WTC11 (cell line): ENCODE results near the gene SNX32. TPM values are rescaled to one million over a fixed set of nuclear protein-coding genes. Genes with fewer than 3 reads are reported as not detected.

ENCODE experiments used
- ATAC-seq: fragments of 200-7000 bp; cut with Tn5 transposase; 2 replicates; pipeline ENCODE4 v1.10.0; 2021; ENCODE audit warnings: mild to moderate bottlenecking, moderate library complexity
- CTCF ChIA-PET: fragments of 300-600 bp; sonication (Branson Sonifier 250); formaldehyde crosslinking; loops from one replicate; lab custom pipeline; 2021; ENCODE audit warnings: antibody characterized with exemption; lab: Charles Lee
- POLR2A ChIA-PET: fragments of 350-600 bp; sonication (Branson Sonifier 250); formaldehyde crosslinking; loops from one replicate; lab custom pipeline; 2021; ENCODE audit warnings: antibody characterized with exemption; lab: Charles Lee
- DNase-seq: peaks from one replicate; pipeline ENCODE4 v3.0.0; 2021; ENCODE audit warnings: low spot score
- H3K27ac Mint-ChIP-seq: 2 replicates; pipeline ENCODE4 v1.8.0; 2021; ENCODE audit warnings: mixed read lengths
- H3K27me3 Mint-ChIP-seq: 2 replicates; pipeline ENCODE4 v1.8.0; 2021; ENCODE audit warnings: low read depth, mild to moderate bottlenecking, moderate library complexity, mixed read lengths
- H3K36me3 Mint-ChIP-seq: 2 replicates; pipeline ENCODE4 v1.8.0; 2021; ENCODE audit warnings: mixed read lengths
- H3K4me1 Mint-ChIP-seq: 2 replicates; pipeline ENCODE4 v1.8.0; 2022; ENCODE audit warnings: mixed read lengths
- H3K4me3 Mint-ChIP-seq: 2 replicates; pipeline ENCODE4 v1.8.0; 2021; ENCODE audit warnings: mild to moderate bottlenecking, moderate library complexity, mixed read lengths
- H3K9me3 Mint-ChIP-seq: 2 replicates; pipeline ENCODE4 v1.8.0; 2021; ENCODE audit warnings: mixed read lengths
- ATF1 ChIP-seq: sonication (generic); formaldehyde crosslinking; IDR thresholded peaks from 2 replicates; pipeline ENCODE4 v1.8.1; 2023; ENCODE audit warnings: mild to moderate bottlenecking, moderate library complexity, missing genetic modification reagents
- ATF2 ChIP-seq: sonication (generic); formaldehyde crosslinking; IDR thresholded peaks from 2 replicates; pipeline ENCODE4 v1.8.1; 2022; ENCODE audit warnings: low read depth, missing genetic modification reagents, borderline replicate concordance
- CBFB ChIP-seq: sonication (generic); formaldehyde crosslinking; IDR thresholded peaks from 2 replicates; pipeline ENCODE4 v1.8.1; 2022; ENCODE audit warnings: mild to moderate bottlenecking, low read depth, missing genetic modification reagents
- CDX4 ChIP-seq: fragments of 250-450 bp; sonication (Bioruptor Pico); IDR thresholded peaks from 2 replicates; pipeline ENCODE4 v1.9.0; 2021; ENCODE audit warnings: moderate library complexity, mild to moderate bottlenecking, inconsistent platforms, borderline replicate concordance
- CREB1 ChIP-seq: sonication (generic); formaldehyde crosslinking; IDR thresholded peaks from 2 replicates; pipeline ENCODE4 v1.8.0; 2023; ENCODE audit warnings: mild to moderate bottlenecking, missing genetic modification reagents
- CTCF ChIP-seq: fragments of 200-600 bp; IDR thresholded peaks from 2 replicates; pipeline ENCODE4 v1.8.0; 2022; ENCODE audit warnings: antibody characterized with exemption
- E2F1 ChIP-seq: sonication (generic); formaldehyde crosslinking; IDR thresholded peaks from 2 replicates; pipeline ENCODE4 v1.8.0; 2022; ENCODE audit warnings: mild to moderate bottlenecking, missing genetic modification reagents
- ERG ChIP-seq: fragments of 250-450 bp; sonication (Bioruptor Pico); IDR thresholded peaks from 2 replicates; pipeline ENCODE4 v1.8.0; 2021; ENCODE audit warnings: mild to moderate bottlenecking
- FOXJ3 ChIP-seq: sonication (generic); formaldehyde crosslinking; IDR thresholded peaks from 2 replicates; pipeline ENCODE4 v1.9.0; 2021; ENCODE audit warnings: missing genetic modification reagents, mild to moderate bottlenecking, borderline replicate concordance
- FOXP1 ChIP-seq: sonication (generic); formaldehyde crosslinking; IDR thresholded peaks from 2 replicates; pipeline ENCODE4 v1.8.0; 2022; ENCODE audit warnings: missing genetic modification reagents, mild to moderate bottlenecking, moderate library complexity, borderline replicate concordance
- IRF1 ChIP-seq: sonication (generic); formaldehyde crosslinking; IDR thresholded peaks from 2 replicates; pipeline ENCODE4 v1.8.0; 2023; ENCODE audit warnings: missing genetic modification reagents
- JAZF1 ChIP-seq: fragments of 250-450 bp; sonication (Bioruptor Pico); IDR thresholded peaks from 2 replicates; pipeline ENCODE4 v1.9.0; 2021; ENCODE audit warnings: moderate library complexity, mild to moderate bottlenecking, inconsistent platforms
- JUN ChIP-seq: sonication (generic); formaldehyde crosslinking; IDR thresholded peaks from 2 replicates; pipeline ENCODE4 v1.8.0; 2023; ENCODE audit warnings: mild to moderate bottlenecking, missing genetic modification reagents
- NR2C2 ChIP-seq: sonication (generic); formaldehyde crosslinking; IDR thresholded peaks from 2 replicates; pipeline ENCODE4 v1.8.0; 2022; ENCODE audit warnings: mild to moderate bottlenecking, missing genetic modification reagents
- PRRX2 ChIP-seq: fragments of 250-450 bp; sonication (Bioruptor Pico); IDR thresholded peaks from 2 replicates; pipeline ENCODE4 v1.8.0; 2021; ENCODE audit warnings: mild to moderate bottlenecking
- USF1 ChIP-seq: sonication (generic); formaldehyde crosslinking; IDR thresholded peaks from 2 replicates; pipeline ENCODE4 v1.8.0; 2022; ENCODE audit warnings: mild to moderate bottlenecking, missing genetic modification reagents
- ZNF425 ChIP-seq: fragments of 250-450 bp; sonication (Bioruptor Pico); conservative IDR thresholded peaks from 2 replicates; pipeline ENCODE4 v1.9.0; 2021; ENCODE audit warnings: mild to moderate bottlenecking
- ZNF532 ChIP-seq: fragments of 250-450 bp; sonication (Bioruptor Pico); IDR thresholded peaks from 2 replicates; pipeline ENCODE4 v1.9.0; 2021; ENCODE audit warnings: mild to moderate bottlenecking, borderline replicate concordance
- total RNA-seq: library from RNA; stranded (reverse); gene quantifications from 3 replicates; pipeline ENCODE4 v1.2.3, GENCODE V29; 2021

Gene SNX32
- total RNA-seq, 1 experiment from 2014 or later: 2.9 TPM

- TF ChIP-seq E2F1 (CRISPR knock-in tag): no peak
- no peak for TF ChIP-seq ATF1
- no peak for TF ChIP-seq FOXJ3 (CRISPR knock-in tag)
- no peak for TF ChIP-seq ATF2 (CRISPR knock-in tag)
- no peak for TF ChIP-seq NR2C2 (CRISPR knock-in tag)
- no peak for TF ChIP-seq PRRX2 (CRISPR knock-in tag)
Observed at GRCh38 chr11:65793625-65794400, 40.0 kb upstream of the SNX32 start (continued).

- ATAC-seq: no peak
Observed at GRCh38 chr11:65794570-65795510, 38.9 kb upstream of the SNX32 start.

More at GRCh38 chr11:65794570-65795510, 38.9 kb upstream of the SNX32 start:
- H3K36me3 Mint-ChIP-seq: peaks cover 5% of the 10 kb centered on the region; the same call in 1 of the 2 replicates
- ChIA-PET CTCF (interaction anchor here (0.9 to 8.5 kb wide), 2 partner anchors 15 to 83 kb away, joined by 3 to 151 read pairs; partner anchors contain the start of genes AP5B1 and KAT5), POLR2A (interaction anchor here (1.2 kb wide), 1 partner anchor 11 kb away, joined by 4 read pairs; no protein-coding TSS in a partner anchor)
- no peaks in the 10 kb centered on the region for H3K9me3 Mint-ChIP-seq
- DNase-seq: no peak
- H3K27me3 Mint-ChIP-seq: no peaks in the 10 kb centered on the region
- no peak overlapping the region for H3K27ac Mint-ChIP-seq
- H3K4me1 Mint-ChIP-seq: peaks cover 29% of the 10 kb centered on the region
- H3K4me3 Mint-ChIP-seq: no peak overlapping the region
- TF ChIP-seq CDX4 (no peak), JAZF1 (CRISPR knock-in tag) (no peak), FOXP1 (CRISPR knock-in tag) (no peak), CBFB (CRISPR knock-in tag) (no peak), ZNF425 (no peak), CTCF (no peak), ERG (CRISPR knock-in tag) (no peak), IRF1 (CRISPR knock-in tag) (no peak), JUN (no peak), CREB1 (CRISPR knock-in tag) (no peak), USF1 (CRISPR knock-in tag) (no peak), ZNF532 (CRISPR knock-in tag) (no peak)
